Measurements from ENCODE around the gene NUTM1. TPM values are rescaled to one million over a fixed set of nuclear protein-coding genes. Genes with fewer than 3 reads are reported as not detected.
"Not testable (repeated sequence)": the region's sequence is repeated elsewhere in the genome, so short reads cannot be mapped to it uniquely, and the experiment has no call there.

Gene NUTM1
- total and polyA plus RNA-seq, 2 donors from 2014 or later, result not detected

DNA sequence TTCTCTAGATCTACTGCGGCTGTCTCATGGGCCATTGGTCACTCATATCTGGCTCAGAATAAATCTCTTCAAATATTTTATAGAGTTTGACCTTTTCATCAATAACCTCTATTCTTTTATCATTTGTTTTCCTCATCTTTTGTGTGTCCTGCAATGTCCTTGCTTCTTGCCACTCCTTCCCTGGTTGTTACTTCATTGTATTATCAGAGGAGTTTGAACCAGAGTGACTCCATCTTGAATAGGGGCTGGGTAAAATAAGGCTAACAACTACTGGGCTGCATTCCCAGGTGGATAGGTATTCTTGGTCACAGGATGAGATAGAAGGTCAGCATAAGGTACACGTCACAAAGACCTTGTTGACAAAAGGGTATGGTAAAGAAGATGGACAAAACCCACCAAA, 33.7 kb downstream of the NUTM1 start:
- intact Hi-C loops (cut with DNase I), result no loop called here
- H3K27me3 ChIP-seq (ENCODE audit: control insufficient read depth, insufficient read depth, low read length), result no peaks in the 10 kb centered on the region
- FAIRE-seq (no peak), DNase-seq (no peak)
- H3K4me3 ChIP-seq (ENCODE audit: low read length in 3 of 3), result no peak overlapping the region
- TF ChIP-seq, protein P1, sequence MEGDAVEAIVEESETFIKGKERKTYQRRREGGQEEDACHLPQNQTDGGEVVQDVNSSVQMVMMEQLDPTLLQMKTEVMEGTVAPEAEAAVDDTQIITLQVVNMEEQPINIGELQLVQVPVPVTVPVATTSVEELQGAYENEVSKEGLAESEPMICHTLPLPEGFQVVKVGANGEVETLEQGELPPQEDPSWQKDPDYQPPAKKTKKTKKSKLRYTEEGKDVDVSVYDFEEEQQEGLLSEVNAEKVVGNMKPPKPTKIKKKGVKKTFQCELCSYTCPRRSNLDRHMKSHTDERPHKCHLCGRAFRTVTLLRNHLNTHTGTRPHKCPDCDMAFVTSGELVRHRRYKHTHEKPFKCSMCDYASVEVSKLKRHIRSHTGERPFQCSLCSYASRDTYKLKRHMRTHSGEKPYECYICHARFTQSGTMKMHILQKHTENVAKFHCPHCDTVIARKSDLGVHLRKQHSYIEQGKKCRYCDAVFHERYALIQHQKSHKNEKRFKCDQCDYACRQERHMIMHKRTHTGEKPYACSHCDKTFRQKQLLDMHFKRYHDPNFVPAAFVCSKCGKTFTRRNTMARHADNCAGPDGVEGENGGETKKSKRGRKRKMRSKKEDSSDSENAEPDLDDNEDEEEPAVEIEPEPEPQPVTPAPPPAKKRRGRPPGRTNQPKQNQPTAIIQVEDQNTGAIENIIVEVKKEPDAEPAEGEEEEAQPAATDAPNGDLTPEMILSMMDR (IDR thresholded peaks at IDR 0.05; ENCODE audit: borderline replicate concordance, extremely low read depth, insufficient read depth), result no peak
- H3K36me3 ChIP-seq (ENCODE audit: control insufficient read depth in 2 of 3, insufficient read depth in 3 of 3, low read length in 3 of 3), result no peaks in the 10 kb centered on the region
- H3K27ac ChIP-seq (ENCODE audit: low read depth in 2 of 2, low read length in 2 of 2), result no peak overlapping the region
- no peaks in the 10 kb centered on the region for H3K4me1 ChIP-seq (ENCODE audit: control insufficient read depth in 2 of 3, insufficient read depth in 2 of 3, low read depth in 1 of 3, low read length in 3 of 3)
- no peak overlapping the region for H3K9ac ChIP-seq (ENCODE audit: low read length in 3 of 3)
- H3K9me3 ChIP-seq (ENCODE audit: control insufficient read depth in 2 of 3, insufficient read depth in 1 of 3, low read length in 3 of 3), result no peaks in the 10 kb centered on the region

DNA sequence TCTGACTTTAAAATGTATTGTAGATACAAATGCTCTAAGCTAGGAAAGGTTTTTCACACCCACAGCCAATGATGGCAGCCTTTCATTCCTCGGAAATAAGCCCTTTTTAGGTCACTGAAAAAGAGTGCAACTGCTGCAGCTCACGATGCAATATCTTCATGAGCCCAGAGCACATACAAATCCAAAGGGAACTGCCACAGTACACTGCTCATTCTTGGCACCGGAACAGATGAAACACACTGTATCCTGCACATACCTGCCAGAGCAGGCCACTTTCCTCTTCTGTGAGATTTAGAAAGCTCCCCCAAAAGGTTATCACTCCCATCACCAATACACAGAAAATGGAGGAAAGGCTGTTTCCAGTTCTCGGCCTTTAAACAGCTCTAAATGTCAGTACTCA, 37.4 kb downstream of the NUTM1 start:
- H3K9me3 ChIP-seq (ENCODE audit: control insufficient read depth in 2 of 3, insufficient read depth in 1 of 3, low read length in 3 of 3); intact Hi-C loops (cut with DNase I); FAIRE-seq; H3K9ac ChIP-seq (ENCODE audit: low read length in 3 of 3); H3K27ac ChIP-seq (ENCODE audit: low read depth in 2 of 2, low read length in 2 of 2); H3K4me3 ChIP-seq (ENCODE audit: low read length in 3 of 3); H3K36me3 ChIP-seq (ENCODE audit: control insufficient read depth in 2 of 3, insufficient read depth in 3 of 3, low read length in 3 of 3); H3K4me1 ChIP-seq (ENCODE audit: control insufficient read depth in 2 of 3, insufficient read depth in 2 of 3, low read depth in 1 of 3, low read length in 3 of 3); DNase-seq; H3K27me3 ChIP-seq (ENCODE audit: control insufficient read depth, insufficient read depth, low read length): not testable (repeated sequence)

GRCh38 chr15:34381829-34382521, 38.9 kb downstream of the NUTM1 start:
- FAIRE-seq; H3K27me3 ChIP-seq (ENCODE audit: control insufficient read depth, insufficient read depth, low read length); H3K4me1 ChIP-seq (ENCODE audit: control insufficient read depth in 2 of 3, insufficient read depth in 2 of 3, low read depth in 1 of 3, low read length in 3 of 3); H3K36me3 ChIP-seq (ENCODE audit: control insufficient read depth in 2 of 3, insufficient read depth in 3 of 3, low read length in 3 of 3); intact Hi-C loops (cut with DNase I); H3K4me3 ChIP-seq (ENCODE audit: low read length in 3 of 3); H3K9ac ChIP-seq (ENCODE audit: low read length in 3 of 3); DNase-seq; H3K27ac ChIP-seq (ENCODE audit: low read depth in 2 of 2, low read length in 2 of 2); H3K9me3 ChIP-seq (ENCODE audit: control insufficient read depth in 2 of 3, insufficient read depth in 1 of 3, low read length in 3 of 3): not testable (repeated sequence)

DNA sequence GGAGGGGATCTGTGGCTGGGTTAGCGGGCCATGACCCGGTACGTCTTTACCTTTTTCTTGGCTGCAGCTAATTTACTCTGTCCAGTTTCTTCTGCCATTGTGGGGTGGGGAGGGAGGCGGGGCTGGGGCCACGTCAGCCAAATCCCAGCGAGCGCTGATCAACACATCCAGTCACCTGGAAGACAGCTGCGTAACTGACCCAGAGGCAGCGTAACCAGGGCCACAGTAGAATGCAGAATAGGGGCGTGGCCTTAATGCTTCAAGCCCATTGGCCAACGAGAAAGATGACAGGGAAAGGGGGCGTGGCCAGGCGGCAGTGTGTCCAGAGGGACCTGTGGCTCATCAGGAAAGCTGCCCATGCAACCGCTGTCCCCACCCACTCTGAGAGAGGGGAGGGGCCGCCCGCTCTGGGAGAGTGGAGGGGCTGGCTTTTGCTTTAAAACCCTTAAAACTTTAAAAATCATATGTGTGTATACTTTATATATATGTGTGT, 46.5 kb downstream of the NUTM1 start:
- H3K4me1 ChIP-seq (ENCODE audit: control insufficient read depth in 2 of 3, insufficient read depth in 2 of 3, low read depth in 1 of 3, low read length in 3 of 3); H3K36me3 ChIP-seq (ENCODE audit: control insufficient read depth in 2 of 3, insufficient read depth in 3 of 3, low read length in 3 of 3); H3K27me3 ChIP-seq (ENCODE audit: control insufficient read depth, insufficient read depth, low read length); H3K4me3 ChIP-seq (ENCODE audit: low read length in 3 of 3); H3K27ac ChIP-seq (ENCODE audit: low read depth in 2 of 2, low read length in 2 of 2); intact Hi-C loops (cut with DNase I); FAIRE-seq; H3K9me3 ChIP-seq (ENCODE audit: control insufficient read depth in 2 of 3, insufficient read depth in 1 of 3, low read length in 3 of 3); DNase-seq; H3K9ac ChIP-seq (ENCODE audit: low read length in 3 of 3): not testable (repeated sequence)

GRCh38 chr15:34392981-34393380, 49.9 kb downstream of the NUTM1 start:
- H3K4me1 ChIP-seq (ENCODE audit: control insufficient read depth in 2 of 3, insufficient read depth in 2 of 3, low read depth in 1 of 3, low read length in 3 of 3); H3K27me3 ChIP-seq (ENCODE audit: control insufficient read depth, insufficient read depth, low read length); H3K4me3 ChIP-seq (ENCODE audit: low read length in 3 of 3); H3K9ac ChIP-seq (ENCODE audit: low read length in 3 of 3); FAIRE-seq; H3K36me3 ChIP-seq (ENCODE audit: control insufficient read depth in 2 of 3, insufficient read depth in 3 of 3, low read length in 3 of 3); H3K27ac ChIP-seq (ENCODE audit: low read depth in 2 of 2, low read length in 2 of 2); DNase-seq; intact Hi-C loops (cut with DNase I); H3K9me3 ChIP-seq (ENCODE audit: control insufficient read depth in 2 of 3, insufficient read depth in 1 of 3, low read length in 3 of 3): not testable (repeated sequence)

GRCh38 chr15:34397637-34398259, 54.6 kb downstream of the NUTM1 start:
- intact Hi-C loops (cut with DNase I); H3K9ac ChIP-seq (ENCODE audit: low read length in 3 of 3); H3K4me1 ChIP-seq (ENCODE audit: control insufficient read depth in 2 of 3, insufficient read depth in 2 of 3, low read depth in 1 of 3, low read length in 3 of 3); DNase-seq; H3K27me3 ChIP-seq (ENCODE audit: control insufficient read depth, insufficient read depth, low read length); FAIRE-seq; H3K4me3 ChIP-seq (ENCODE audit: low read length in 3 of 3); H3K36me3 ChIP-seq (ENCODE audit: control insufficient read depth in 2 of 3, insufficient read depth in 3 of 3, low read length in 3 of 3); H3K27ac ChIP-seq (ENCODE audit: low read depth in 2 of 2, low read length in 2 of 2); H3K9me3 ChIP-seq (ENCODE audit: control insufficient read depth in 2 of 3, insufficient read depth in 1 of 3, low read length in 3 of 3): not testable (repeated sequence)

DNA sequence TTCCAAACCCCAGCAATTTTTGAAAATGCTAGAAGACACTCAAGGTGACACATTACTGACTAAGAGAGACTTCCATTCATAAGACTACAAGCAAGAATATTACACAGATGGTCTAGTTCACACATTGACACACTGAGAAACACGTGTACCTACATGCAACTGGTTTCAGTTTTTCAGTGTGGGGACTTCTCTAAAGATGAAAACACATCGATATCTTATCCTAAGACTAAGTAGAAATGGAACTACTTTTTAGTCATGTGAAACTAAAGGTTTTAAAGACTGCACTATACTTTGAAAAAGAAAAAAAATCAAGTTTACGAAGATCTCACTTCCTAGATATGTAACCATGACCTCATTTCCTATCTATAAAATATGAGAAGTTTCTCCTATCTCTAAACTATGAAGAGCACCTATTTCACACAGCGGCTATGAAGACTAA, 60.1 kb downstream of the NUTM1 start:
- intact Hi-C loops (cut with DNase I); FAIRE-seq; H3K9ac ChIP-seq (ENCODE audit: low read length in 3 of 3); H3K36me3 ChIP-seq (ENCODE audit: control insufficient read depth in 2 of 3, insufficient read depth in 3 of 3, low read length in 3 of 3); H3K4me1 ChIP-seq (ENCODE audit: control insufficient read depth in 2 of 3, insufficient read depth in 2 of 3, low read depth in 1 of 3, low read length in 3 of 3); H3K27me3 ChIP-seq (ENCODE audit: control insufficient read depth, insufficient read depth, low read length); H3K9me3 ChIP-seq (ENCODE audit: control insufficient read depth in 2 of 3, insufficient read depth in 1 of 3, low read length in 3 of 3); H3K4me3 ChIP-seq (ENCODE audit: low read length in 3 of 3); H3K27ac ChIP-seq (ENCODE audit: low read depth in 2 of 2, low read length in 2 of 2); DNase-seq: not testable (repeated sequence)
